GM12873 (cell line): ENCODE data around the gene MAGEA4.

Experiments
- TF ChIP-seq, protein P1 (sequence below): IDR thresholded peaks from 2 replicates; pipeline ENCODE4 v1.5.1; 2012; ENCODE audit warnings: low read depth, mild to moderate bottlenecking, moderate library complexity, low read length, control low read depth; ENCODE audit not compliant: insufficient read depth; ENCODE audit errors: missing control alignments

MAGEA4 gene

DNA sequence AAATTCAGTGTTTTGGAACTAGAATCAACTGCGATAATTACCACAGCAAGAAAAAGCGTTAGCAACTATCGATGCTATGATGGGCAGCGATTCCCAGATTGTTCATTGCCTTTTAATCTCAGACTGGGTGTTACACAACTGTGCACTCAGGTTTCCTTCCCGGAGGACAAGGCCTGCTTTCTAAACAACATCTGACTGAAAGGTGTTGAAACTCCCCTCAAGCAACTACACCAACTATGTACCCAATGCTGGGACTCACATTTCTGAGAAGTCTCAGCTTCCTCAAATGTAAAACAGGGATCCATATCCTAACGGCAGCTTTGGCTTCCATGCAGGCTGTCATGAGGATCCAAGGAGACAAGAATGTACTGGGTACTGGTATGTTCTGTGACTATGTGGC lies 53.5 kb downstream of the MAGEA4 start:
- TF ChIP-seq, protein P1, sequence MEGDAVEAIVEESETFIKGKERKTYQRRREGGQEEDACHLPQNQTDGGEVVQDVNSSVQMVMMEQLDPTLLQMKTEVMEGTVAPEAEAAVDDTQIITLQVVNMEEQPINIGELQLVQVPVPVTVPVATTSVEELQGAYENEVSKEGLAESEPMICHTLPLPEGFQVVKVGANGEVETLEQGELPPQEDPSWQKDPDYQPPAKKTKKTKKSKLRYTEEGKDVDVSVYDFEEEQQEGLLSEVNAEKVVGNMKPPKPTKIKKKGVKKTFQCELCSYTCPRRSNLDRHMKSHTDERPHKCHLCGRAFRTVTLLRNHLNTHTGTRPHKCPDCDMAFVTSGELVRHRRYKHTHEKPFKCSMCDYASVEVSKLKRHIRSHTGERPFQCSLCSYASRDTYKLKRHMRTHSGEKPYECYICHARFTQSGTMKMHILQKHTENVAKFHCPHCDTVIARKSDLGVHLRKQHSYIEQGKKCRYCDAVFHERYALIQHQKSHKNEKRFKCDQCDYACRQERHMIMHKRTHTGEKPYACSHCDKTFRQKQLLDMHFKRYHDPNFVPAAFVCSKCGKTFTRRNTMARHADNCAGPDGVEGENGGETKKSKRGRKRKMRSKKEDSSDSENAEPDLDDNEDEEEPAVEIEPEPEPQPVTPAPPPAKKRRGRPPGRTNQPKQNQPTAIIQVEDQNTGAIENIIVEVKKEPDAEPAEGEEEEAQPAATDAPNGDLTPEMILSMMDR, result no peak

DNA sequence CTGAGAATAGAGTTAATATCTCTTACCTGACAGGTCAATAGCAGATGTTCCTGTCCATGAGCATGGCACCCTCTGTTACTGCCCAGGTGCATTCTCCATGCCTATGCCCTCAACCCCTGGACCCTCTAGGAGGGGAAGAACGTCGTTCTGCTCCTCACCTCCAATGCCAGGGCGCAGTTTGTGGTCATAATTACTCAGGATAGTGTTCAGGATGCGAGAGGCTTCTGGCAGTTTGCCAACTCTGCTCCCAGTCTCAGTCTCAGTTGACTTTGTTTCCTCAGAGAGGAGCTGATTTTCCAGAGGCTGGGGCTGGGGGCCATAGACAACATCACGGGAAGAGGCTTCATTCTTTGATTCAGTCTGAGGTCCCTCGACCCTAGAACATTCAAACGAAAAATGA lies 57.3 kb downstream of the MAGEA4 start:
- TF ChIP-seq, protein P1, result no peak

DNA sequence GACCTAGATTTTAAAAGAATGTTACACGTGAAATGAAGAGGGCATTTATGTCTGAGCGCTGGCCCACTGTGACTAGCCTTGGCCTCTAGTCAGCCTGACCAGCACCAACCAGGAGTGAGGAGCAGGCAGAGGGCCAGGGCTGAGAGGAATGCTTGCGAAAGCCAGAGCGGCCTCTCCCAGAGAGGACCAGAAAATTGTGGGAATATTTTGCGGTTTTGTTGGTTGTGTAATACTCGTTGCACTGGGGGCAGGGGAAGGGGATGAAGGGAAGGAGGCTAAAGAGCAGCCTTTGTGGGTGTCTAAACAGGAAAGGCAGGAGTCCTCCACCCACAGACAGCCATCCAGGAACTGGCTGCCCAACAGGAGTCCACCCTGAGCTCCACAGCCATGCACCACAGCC lies 58.0 kb downstream of the MAGEA4 start:
- TF ChIP-seq, protein P1, result no peak

DNA sequence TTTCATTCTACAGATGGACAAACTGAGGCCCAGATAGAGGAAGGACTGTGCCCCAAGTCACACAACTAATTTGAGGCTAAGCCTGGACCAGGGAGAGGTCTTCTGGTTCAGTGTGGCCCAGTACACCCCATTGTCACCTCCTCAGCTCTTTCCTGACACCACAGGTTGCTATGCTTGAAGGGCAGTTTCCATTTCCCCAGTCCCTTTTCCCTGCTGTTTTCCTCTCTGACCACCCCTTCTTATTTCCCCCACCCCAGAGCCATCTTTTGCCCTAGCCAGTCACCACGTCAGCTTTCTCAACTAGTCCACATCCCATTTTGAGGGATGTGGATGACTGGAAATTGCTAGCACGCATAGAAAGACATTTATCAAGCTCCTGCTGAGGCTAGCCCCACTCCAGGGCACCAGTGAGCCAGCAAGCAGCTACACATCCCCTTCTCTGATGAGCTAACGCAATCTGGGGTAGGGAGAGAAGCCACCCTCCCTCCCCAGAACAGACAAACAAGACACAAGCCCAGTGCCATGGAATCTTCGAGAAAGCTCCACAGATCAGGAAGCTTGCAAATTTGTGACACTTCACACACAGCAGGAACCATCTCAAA lies 60.5 kb downstream of the MAGEA4 start:
- TF ChIP-seq, protein P1, result no peak

DNA sequence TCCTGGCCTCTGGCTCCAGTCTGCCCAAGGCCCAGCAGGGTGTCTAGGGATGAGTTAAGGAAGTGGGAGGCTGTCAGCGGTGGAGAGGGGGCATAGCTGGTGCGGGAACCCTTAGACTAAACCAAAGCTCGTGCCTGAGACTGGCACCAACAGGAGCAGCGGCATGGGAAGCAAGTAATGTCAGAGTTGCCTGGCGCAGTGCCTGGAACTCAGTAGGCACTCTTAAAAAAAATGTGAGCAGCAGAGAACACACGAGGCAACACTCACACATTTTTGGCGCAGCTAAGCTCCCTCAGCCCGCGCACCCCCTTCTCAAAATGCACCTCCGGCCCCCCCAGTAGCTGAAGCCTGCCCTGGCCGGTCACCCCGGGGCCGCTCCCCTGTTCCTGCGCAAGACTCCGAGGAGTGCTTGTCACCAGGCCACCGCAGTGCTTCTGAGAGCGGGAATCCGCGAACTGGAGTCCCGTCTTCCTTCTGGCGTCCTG lies 61.2 kb downstream of the MAGEA4 start:
- TF ChIP-seq, protein P1, result no peak
